ENCODE results near the gene VDR.

VDR gene

DNA sequence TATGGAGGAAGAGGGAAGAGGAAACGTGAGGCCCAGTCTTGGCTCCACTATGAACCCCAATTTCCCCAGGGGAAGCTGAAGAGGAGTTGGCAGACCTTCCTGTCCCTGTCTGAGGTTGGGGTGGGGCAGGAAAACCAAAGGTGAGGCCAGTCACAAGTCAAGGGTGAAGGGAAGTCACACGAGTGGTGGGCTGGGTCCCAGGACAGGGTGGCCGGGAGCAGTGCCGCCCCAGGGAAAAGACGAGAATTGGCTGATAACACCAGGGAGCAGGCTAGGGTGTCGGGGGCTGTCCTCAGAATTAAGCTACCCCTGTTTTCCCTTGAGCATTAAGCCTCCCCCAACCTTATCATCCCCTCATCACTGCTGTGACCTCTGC lies 3.1 kb downstream of the VDR start:
- TF ChIP-seq, protein P1, sequence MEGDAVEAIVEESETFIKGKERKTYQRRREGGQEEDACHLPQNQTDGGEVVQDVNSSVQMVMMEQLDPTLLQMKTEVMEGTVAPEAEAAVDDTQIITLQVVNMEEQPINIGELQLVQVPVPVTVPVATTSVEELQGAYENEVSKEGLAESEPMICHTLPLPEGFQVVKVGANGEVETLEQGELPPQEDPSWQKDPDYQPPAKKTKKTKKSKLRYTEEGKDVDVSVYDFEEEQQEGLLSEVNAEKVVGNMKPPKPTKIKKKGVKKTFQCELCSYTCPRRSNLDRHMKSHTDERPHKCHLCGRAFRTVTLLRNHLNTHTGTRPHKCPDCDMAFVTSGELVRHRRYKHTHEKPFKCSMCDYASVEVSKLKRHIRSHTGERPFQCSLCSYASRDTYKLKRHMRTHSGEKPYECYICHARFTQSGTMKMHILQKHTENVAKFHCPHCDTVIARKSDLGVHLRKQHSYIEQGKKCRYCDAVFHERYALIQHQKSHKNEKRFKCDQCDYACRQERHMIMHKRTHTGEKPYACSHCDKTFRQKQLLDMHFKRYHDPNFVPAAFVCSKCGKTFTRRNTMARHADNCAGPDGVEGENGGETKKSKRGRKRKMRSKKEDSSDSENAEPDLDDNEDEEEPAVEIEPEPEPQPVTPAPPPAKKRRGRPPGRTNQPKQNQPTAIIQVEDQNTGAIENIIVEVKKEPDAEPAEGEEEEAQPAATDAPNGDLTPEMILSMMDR (IDR thresholded peaks at IDR 0.05) = no peak
- no peak for DNase-seq (ENCODE audit: low spot score)
- H3K27ac ChIP-seq = no peak overlapping the region
- no peak overlapping the region for H3K4me3 ChIP-seq

DNA sequence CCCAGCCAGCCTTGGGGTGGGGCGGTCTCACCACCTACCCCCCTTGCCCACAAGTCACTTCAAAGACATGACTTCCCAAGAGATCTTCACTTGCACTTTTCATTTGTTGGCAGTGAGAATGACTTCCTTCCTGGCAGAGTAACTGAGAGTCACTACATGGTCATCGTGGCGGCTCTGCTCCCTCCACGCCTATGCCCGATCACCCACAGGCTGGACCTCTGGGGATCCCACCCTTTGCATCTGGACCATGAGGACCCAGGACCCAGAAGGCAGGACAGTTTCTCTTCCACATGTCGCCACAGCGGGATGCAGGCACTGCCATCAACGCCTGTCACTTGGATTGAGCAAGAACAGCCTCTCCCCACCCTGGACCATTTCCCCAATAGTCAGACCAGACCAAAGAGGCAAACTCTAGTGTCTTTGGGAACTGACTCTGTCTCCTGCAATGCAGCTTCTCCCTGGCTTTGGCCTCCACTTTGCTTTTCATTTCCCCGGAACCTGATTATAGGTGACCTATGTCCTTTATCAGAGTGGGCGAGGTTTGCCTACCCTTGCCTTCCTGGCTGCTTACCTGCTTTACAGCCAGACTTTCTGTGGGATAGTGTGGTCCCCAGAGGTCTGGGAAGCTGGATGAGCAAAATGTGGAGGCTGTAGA lies 3.6 kb downstream of the VDR start:
- TF ChIP-seq, protein P1 (IDR thresholded peaks at IDR 0.05) = no peak
- DNase-seq (ENCODE audit: low spot score) = no peak
- Histone ChIP-seq H3K4me3 (no peak overlapping the region), H3K27ac (no peak overlapping the region)

DNA sequence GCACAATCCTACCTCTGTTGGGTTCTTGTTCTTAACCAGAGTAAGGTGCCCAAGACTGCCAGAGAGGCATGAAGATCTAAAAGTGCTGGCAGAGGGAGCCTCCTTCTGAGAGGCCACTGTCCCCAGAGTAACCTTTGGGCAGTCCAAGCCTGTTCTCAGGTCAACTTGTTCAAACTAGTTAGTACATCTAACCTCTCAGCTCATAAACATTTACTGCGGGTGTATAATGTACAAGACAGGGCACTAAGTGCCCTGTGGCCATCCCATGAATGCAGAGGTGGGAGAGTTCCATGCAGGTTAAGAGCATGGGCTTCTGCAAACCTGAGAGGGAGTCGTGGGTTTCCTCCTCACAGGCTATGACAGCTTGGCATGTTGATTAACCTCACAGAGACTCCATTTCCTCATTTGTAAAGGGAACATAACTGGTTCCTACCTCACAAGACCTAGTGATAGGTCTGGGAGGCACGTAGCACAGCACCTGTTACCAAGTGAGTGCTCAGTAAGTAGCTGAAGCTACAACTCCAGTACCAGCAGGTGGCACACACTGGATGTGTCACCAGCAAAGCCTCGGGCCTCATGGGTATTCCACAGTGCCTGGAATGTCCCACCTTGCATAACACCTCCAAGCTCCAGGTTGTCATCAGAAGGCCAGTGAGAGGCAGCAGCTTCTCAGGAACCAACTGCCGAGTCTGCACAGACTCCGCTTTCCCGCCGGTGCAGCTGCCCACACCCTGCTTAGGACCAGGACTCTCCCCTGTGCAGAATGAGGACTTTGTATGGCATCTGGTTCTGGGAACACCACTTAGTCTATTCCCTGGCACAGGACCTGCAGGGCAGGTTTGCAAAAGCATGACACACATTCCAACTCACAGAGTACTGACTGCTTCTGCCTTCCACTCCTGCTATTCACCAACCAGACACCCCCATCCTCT lies 4.4 kb downstream of the VDR start:
- no peak overlapping the region for H3K27ac ChIP-seq
- no peak overlapping the region for H3K4me3 ChIP-seq
- no peak for DNase-seq (ENCODE audit: low spot score)
- TF ChIP-seq, protein P1 (IDR thresholded peaks at IDR 0.05) = no peak

DNA sequence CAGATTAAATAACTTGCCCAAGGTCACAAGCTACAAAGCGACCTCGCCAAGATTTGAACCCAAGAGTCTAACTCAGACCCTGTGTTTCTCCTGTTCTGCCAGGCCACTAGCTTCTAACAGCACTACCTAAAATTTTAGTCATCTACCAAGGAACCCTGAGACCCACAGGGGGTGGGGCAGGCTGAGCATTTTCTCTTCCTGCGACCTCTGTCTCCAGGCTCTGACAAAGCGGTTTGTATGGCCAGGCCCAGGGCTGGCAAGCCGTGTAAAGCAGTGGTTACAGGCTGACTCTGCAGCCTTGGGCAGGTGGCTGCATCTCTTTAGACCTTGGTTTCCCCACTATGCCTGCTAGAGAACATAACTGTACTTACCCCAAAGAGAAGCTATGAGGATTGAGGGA lies 5.3 kb downstream of the VDR start:
- H3K4me3 ChIP-seq = no peak overlapping the region
- no peak for DNase-seq (ENCODE audit: low spot score)
- no peak overlapping the region for H3K27ac ChIP-seq
- TF ChIP-seq, protein P1 (IDR thresholded peaks at IDR 0.05) = no peak

DNA sequence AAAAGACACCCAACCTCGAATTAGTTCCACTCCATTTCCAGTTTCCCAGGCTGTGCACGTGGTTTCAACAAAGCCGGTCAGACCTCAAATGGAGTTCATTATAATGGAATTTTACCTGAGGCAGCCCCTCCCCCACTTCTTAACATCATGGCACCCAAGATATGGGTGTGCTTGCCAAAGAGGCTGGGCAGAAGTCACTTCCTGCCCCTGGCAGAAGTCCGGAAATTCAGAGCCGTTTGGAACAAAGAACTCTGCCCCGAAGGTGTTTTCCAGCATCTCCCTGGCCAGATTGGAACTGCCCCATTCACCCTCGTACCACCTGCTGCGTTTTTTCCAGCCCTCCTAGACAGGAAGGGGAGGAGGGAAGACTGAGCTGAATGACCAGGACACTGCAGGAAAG lies 8.2 kb downstream of the VDR start:
- TF ChIP-seq, protein P1 (IDR thresholded peaks at IDR 0.05) = no peak
- no peak for DNase-seq (ENCODE audit: low spot score)
- no peak overlapping the region for H3K27ac ChIP-seq
- no peak overlapping the region for H3K4me3 ChIP-seq

DNA sequence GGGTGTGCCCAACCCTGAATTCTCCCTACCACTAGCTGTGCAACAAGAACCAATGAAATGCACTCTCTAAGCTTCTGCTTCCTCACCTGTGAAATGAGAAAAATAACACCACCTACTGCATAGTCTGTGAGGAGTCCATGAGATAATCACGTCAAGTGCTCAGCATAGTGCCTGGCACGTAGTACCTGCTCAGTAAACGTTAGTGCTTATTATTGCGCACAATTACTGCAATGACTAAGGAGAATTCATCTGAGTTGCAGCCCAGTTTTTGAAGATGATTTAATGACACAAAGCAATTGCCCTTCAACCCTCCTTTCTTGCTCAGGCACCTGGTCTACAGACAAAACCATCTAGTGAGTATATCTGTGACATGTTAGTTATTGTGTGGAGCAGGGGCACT lies 8.8 kb downstream of the VDR start:
- TF ChIP-seq, protein P1 (IDR thresholded peaks at IDR 0.05) = no peak
- Histone ChIP-seq H3K27ac (no peak overlapping the region), H3K4me3 (no peak overlapping the region)
- no peak for DNase-seq (ENCODE audit: low spot score)

DNA sequence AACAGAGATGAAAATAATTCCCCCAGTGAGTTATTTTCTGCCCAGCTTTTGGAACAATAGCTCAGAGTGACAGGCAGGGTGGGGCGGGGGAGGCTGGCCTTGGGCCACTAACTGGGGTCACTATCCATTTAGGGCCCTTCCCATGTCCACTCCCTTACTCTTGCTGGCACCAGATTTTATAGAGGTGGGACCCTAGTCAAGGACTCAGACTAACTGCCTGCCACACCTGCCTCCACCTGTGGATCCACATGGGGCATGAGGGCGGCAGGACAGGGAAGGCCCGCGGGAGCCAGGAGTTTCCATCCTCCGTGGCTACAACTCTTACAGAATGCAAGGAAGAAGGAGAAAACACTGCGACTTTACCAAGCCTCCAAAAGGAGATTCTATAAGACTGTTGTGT lies 10.1 kb downstream of the VDR start:
- DNase-seq (ENCODE audit: low spot score) = no peak
- Histone ChIP-seq H3K4me3 (no peak overlapping the region), H3K27ac (no peak overlapping the region)
- TF ChIP-seq, protein P1 (IDR thresholded peaks at IDR 0.05) = no peak

Data from coronary artery (tissue), 2 donors.